GM21717 (cell line): ENCODE data around the gene IL17B.

Experiments used
- ATAC-seq: cut with Tn5 transposase; IDR thresholded peaks from one replicate; pipeline ENCODE4 v1.9.1; 2021; ENCODE audit warnings: mild to moderate bottlenecking, moderate library complexity; ENCODE audit not compliant: unreplicated experiment

Gene IL17B

GRCh38 chr5:149380466-149381121, 1.5 kb upstream of the IL17B start:
- ATAC-seq: no peak

DNA sequence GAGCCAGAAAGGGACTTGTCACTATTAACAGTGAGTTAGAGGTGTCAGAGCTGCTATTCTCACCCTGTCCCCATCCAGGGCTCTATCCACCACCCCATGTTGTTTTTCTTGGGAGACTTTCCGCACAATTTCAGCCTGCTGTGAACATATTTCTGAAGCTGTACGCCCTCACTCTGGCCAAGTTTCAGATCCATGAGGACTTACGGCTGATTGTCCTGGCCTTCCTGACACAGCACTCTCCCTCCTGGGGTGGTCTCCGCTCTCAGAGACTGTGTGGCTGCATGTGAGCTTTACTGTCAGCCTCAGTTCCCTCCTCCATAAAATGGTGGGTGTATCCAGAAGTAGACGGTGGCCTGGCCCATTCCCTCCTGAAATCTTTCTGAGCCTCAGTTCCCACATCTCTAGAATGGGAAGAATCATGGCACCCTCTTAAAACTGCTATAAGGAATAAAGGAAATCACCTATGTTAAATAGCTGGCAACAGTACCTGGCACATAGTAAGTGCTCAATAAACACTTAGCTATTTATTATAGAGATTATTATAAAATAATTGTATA, 804 bp upstream of the IL17B start:
- no peak for ATAC-seq

- ATAC-seq: no peak
Observed at GRCh38 chr5:149378241-149378820, 761 bp downstream of the IL17B start.

DNA sequence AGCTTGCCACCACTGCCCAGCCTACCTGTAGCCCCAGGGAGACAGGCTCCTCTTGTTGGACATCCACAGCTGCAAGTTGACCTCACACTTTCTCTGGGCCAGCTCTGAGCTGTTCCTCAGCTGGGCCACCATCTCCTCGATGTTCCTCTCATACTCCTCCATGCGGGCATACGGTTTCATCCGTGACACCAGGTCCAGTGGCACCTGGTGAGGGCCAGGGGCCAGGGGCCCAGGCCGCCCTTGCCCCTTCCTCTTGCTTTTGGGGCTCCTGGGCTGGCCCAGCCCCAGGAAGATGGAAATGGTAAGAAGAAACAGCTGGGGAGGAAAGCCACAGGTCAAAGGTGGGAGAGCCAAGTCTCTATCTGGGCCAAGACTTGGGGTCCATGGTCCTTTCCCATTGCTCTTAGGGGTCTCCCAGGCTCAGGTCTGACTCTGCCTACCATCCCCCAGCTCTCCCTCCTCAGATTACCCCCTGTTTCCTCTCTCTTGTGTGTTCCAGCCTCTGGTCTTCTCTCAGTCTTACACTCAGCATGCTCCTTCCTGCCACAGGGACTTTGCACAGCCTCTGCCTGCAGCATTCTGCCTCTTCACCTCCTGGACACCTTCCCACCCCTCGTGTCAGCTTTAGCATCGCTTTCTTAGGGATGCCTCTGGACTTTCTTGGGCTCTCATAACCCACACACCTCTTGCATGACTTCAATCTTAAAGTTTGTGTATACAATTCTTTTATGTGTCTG, 2.2 kb downstream of the IL17B start:
- no peak for ATAC-seq

DNA sequence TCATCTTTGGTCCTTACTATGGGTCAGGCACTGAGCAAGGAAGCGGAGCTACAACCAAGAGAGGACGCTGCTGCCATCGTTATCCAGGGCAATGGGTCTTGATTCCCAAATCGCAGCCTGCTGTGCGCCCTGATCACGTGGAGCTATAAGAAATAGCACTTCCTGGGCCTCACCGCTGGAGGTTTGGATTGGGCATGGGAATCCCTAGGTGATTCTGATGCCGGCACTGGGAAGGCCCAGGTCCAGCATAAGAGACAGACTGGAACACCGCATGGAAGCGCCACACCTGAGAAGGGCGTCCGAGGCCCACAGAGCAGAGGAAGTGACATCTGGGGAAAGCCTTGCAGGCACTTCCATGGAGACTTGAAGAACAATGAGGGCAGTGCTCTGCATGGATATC, 3.0 kb downstream of the IL17B start:
- ATAC-seq: no peak

GRCh38 chr5:149375434-149375833, 3.7 kb downstream of the IL17B start:
- no peak for ATAC-seq

GRCh38 chr5:149374801-149375200, 4.3 kb downstream of the IL17B start:
- no peak for ATAC-seq

- no peak for ATAC-seq
Observed at GRCh38 chr5:149374303-149374702, 4.8 kb downstream of the IL17B start.

DNA sequence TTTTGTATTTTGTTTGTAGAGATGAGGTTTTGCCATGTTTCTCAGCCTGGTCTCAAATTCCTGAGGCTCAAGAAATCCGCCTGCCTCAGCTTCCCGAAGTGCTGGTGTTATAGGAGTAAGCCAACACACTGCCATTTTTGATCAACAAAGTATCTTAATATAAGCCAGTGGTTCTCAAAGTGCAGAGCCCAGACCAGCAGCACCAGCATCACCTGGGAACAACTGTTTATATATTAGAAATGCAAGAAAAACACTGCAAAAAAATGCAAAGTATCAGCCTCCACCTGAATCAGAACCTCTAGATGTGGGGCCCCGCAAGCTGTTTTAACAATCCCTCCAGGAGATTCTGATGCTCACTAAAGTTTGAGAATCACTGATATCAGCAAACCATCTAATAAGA, 6.2 kb downstream of the IL17B start:
- ATAC-seq: no peak

GRCh38 chr5:149372076-149372795, 6.9 kb downstream of the IL17B start:
- no peak for ATAC-seq

GRCh38 chr5:149371296-149371962, 7.7 kb downstream of the IL17B start:
- ATAC-seq: peak; percentile 82

DNA sequence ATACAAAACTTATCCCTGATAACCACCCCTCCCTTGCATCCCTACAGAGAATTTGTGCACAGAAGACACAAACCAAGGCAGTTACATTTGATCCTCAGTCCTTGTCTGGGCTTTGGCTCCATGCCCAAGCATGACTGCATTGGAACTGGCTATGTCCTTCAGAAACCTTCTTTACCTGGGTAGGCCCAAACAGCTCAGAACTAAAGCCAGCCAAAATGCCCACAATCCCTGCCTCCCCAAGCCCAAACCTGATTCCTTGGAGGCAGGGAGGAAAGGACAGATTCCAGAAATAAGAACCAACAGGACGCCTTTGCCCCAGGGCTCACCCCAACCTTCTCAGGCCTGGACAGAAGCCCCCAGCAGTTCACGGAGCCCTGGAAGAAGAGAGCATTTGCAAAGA, 8.2 kb downstream of the IL17B start:
- no peak for ATAC-seq

DNA sequence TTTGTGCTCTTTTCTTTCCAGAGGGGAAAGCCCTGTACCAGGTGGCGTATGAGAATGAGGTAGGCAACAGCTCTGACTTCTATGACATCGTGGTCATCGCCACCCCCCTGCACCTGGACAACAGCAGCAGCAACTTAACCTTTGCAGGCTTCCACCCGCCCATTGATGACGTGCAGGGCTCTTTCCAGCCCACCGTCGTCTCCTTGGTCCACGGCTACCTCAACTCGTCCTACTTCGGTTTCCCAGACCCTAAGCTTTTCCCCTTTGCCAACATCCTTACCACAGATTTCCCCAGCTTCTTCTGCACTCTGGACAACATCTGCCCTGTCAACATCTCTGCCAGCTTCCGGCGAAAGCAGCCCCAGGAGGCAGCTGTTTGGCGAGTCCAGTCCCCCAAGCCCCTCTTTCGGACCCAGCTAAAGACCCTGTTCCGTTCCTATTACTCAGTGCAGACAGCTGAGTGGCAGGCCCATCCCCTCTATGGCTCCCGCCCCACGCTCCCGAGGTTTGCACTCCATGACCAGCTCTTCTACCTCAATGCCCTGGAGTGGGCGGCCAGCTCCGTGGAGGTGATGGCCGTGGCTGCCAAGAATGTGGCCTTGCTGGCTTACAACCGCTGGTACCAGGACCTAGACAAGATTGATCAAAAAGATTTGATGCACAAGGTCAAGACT, 11.0 kb downstream of the IL17B start:
- no peak for ATAC-seq

DNA sequence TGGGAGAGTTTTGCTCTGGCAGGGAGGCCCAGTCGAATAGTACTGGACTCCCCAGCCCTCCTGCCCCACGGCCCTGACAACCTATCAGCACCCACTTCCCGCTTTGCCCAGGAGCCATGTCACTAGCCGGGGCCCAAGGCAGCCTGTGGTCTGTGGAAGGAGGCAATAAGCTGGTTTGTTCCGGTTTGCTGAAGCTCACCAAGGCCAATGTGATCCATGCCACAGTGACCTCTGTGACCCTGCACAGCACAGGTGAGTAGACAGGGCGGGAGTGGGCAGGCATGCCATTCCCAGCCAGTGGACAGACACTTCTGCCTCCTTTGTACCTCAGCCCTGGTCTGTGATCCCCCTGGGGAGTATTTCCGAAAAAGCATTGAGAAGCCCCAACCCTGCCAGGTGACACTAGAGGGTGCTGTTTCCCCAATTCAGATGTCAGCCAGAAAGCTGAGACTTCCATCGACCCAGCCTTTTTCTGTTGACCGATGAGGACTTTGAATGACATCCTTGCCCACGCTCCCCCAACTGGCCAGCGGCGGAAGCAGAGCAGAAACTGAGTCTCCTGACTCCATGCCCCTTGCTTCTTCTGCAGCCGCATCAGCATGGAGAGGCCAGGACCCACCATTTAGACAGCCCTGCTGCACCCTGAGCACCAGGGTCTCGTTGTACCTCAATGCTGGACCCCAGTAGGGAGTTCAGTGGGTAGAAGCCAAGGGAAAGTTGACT, 11.7 kb downstream of the IL17B start:
- ATAC-seq: peak; percentile 53

DNA sequence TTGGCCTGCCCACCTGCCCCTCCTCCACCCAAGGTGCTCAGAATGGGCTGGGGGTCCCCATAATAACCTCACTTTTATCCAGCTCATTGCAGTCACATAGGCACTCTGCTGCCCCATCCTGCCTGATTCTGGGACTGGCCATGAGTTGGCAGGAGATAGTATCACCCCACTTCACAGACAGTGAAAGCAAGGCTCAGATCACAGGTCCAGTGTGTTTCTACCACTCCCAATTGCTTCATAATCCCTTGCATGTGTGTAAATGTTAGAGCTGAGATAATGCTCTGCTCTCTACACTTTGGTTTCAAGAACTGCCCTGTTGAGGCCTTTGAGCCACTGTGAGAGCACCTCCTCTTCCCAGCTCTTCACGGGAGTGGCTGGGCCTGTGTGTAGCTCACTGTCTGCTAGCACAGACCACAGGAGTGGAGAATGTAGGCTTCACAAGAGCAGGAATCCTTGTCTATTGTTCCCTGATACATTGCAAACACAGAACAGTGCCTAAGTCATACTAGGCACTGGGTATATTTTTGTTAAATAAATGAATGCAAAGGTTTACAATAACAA, 12.8 kb downstream of the IL17B start:
- no peak for ATAC-seq

DNA sequence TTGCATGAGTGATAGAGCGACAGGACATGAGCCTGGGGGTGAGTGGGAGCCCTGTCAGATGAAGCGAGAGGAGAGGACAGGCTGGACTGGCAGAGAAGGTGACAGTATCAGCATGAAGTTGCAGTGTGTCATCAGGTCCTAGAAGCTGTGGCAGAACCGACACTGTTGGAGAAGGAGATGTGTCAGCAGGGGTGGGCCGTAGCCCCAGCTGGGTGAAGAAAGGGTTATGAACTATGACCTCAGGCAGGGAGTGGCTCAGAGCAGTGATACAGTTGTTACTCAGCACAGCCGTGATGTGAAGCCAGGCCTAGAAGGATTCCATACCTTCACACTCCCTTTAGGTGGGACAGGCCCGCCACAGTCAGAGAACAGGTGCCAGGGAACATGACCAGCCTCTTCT, 13.7 kb downstream of the IL17B start:
- no peak for ATAC-seq

DNA sequence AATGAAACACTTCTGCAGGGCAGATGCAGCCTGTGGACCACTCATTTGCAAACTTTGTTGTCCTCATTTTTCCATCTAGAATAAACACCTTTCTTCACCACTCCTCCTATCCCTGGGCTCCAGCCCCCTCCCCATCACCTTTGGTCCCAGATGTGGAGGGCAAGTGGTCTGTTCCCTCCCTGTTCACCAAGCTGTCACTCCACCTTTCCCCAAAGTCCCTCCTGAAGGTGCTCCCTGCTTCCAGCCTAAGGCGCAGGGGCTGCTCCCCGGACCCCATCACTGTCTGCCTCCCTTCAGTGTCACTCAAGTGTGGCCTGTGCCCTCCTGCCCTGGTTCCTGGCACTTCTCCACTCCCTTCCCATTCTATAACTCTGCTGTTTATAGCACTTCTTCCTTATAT, 14.4 kb downstream of the IL17B start:
- ATAC-seq: no peak

GRCh38 chr5:149363936-149364335, 15.2 kb downstream of the IL17B start:
- ATAC-seq: no peak

- no peak for ATAC-seq
Observed at GRCh38 chr5:149363358-149363757, 15.7 kb downstream of the IL17B start.
